ENCODE measurements around the gene TNRC6A.
A peak's percentile ranks its signal among the peaks of the same experiment; 100 is the strongest.
"Not testable (repeated sequence)": the region's sequence is repeated elsewhere in the genome, so short reads cannot be mapped to it uniquely, and the experiment has no call there.

Gene TNRC6A

GRCh38 chr16:24848065-24848464 is 118.6 kb downstream of the TNRC6A start:
- no peak for DNase-seq

GRCh38 chr16:24849641-24850040 is 120.2 kb downstream of the TNRC6A start:
- no peak for DNase-seq

- DNase-seq: no peak
These were observed 121.0 kb downstream of the TNRC6A start for GRCh38 chr16:24850289-24850938.

- DNase-seq: no peak
These were observed 122.2 kb downstream of the TNRC6A start for GRCh38 chr16:24851700-24852099.

- no peak for DNase-seq
These were observed 122.8 kb downstream of the TNRC6A start for GRCh38 chr16:24852281-24852721.

- no peak for DNase-seq
These were observed 123.8 kb downstream of the TNRC6A start for GRCh38 chr16:24853169-24853824.

GRCh38 chr16:24853830-24854229 is 124.4 kb downstream of the TNRC6A start:
- no peak for DNase-seq

- no peak for DNase-seq
These were observed 125.2 kb downstream of the TNRC6A start for GRCh38 chr16:24854607-24855171.

- DNase-seq: no peak
These were observed 126.2 kb downstream of the TNRC6A start for GRCh38 chr16:24855678-24856077.

- DNase-seq: not testable (repeated sequence)
These were observed 127.4 kb downstream of the TNRC6A start for GRCh38 chr16:24856871-24857270.

GRCh38 chr16:24858219-24859041 is 129.0 kb downstream of the TNRC6A start:
- DNase-seq: peak; percentile 47

GRCh38 chr16:24861461-24861860 is 132.0 kb downstream of the TNRC6A start:
- no peak for DNase-seq

- DNase-seq: no peak
These were observed 134.4 kb downstream of the TNRC6A start for GRCh38 chr16:24863582-24864437.

- DNase-seq: no peak
These were observed 139.6 kb downstream of the TNRC6A start for GRCh38 chr16:24869033-24869432.

GRCh38 chr16:24871891-24872290 is 142.4 kb downstream of the TNRC6A start:
- DNase-seq: no peak

GRCh38 chr16:24873028-24873427 is 143.6 kb downstream of the TNRC6A start:
- no peak for DNase-seq

- DNase-seq: no peak
These were observed 146.0 kb downstream of the TNRC6A start for GRCh38 chr16:24875466-24875865.
